Activated CD8-positive, alpha-beta memory T cell treated with anti-CD3 and anti-CD28 coated beads, Interleukin-2, amount 10 ng/mL, durations not matched to agents 7 days and 5 days (primary cell): ENCODE measurements around the gene CACNG8. TPM values are rescaled to one million over a fixed set of nuclear protein-coding genes. Genes with fewer than 3 reads are reported as not detected.

ENCODE experiments used
- ATAC-seq: fragments of 150-1000 bp; cut with Tn5 transposase; one replicate; pipeline ENCODE4 v1.10.0; 2021; ENCODE audit warnings: moderate library complexity
- CTCF ChIA-PET: fragments of 350-600 bp; sonication (Branson Sonifier 250); formaldehyde crosslinking; loops from one replicate; lab custom pipeline; 2021; ENCODE audit warnings: antibody characterized with exemption; lab: Charles Lee
- DNase-seq: peaks from one replicate; pipeline ENCODE4 v3.0.0-alpha.2; 2020
- H3K27ac Mint-ChIP-seq: one replicate; pipeline ENCODE4 v1.8.0; 2021; ENCODE audit warnings: mild to moderate bottlenecking, mixed read lengths
- H3K27me3 Mint-ChIP-seq: one replicate; pipeline ENCODE4 v1.8.0; 2021; ENCODE audit warnings: mixed read lengths
- H3K36me3 Mint-ChIP-seq: one replicate; pipeline ENCODE4 v1.8.0; 2021; ENCODE audit warnings: mild to moderate bottlenecking, mixed read lengths
- H3K4me1 Mint-ChIP-seq: one replicate; pipeline ENCODE4 v1.8.0; 2021; ENCODE audit warnings: mixed read lengths
- H3K4me3 Mint-ChIP-seq: one replicate; pipeline ENCODE4 v1.8.0; 2021; ENCODE audit warnings: mild to moderate bottlenecking, moderate library complexity, mixed read lengths
- H3K9me3 Mint-ChIP-seq: one replicate; pipeline ENCODE4 v1.8.0; 2022; ENCODE audit warnings: low read depth, mixed read lengths
- total RNA-seq, 2 experiments: library from RNA; stranded (reverse); gene quantifications; one replicate each; pipeline ENCODE4 v1.2.3, GENCODE V29; 2021

CACNG8 gene
- total RNA-seq, 2 experiments from 2014 or later: not detected

GRCh38 chr19:53977991-53978731, 15.4 kb downstream of the CACNG8 start:
- Mint-ChIP-seq H3K4me3 (peak overlapping the region; percentile 19), H3K27me3 (peaks cover 41% of the 10 kb centered on the region), H3K36me3 (peaks cover 8% of the 10 kb centered on the region), H3K27ac (no peak overlapping the region), H3K4me1 (peaks cover 12% of the 10 kb centered on the region), H3K9me3 (peaks cover 2% of the 10 kb centered on the region)
- CTCF ChIA-PET: no interaction called here
- DNase-seq: no peak
- no peak for ATAC-seq

GRCh38 chr19:53978975-53979801, 16.5 kb downstream of the CACNG8 start:
- CTCF ChIA-PET: no interaction called here
- H3K27me3 Mint-ChIP-seq: peaks cover 41% of the 10 kb centered on the region

DNA sequence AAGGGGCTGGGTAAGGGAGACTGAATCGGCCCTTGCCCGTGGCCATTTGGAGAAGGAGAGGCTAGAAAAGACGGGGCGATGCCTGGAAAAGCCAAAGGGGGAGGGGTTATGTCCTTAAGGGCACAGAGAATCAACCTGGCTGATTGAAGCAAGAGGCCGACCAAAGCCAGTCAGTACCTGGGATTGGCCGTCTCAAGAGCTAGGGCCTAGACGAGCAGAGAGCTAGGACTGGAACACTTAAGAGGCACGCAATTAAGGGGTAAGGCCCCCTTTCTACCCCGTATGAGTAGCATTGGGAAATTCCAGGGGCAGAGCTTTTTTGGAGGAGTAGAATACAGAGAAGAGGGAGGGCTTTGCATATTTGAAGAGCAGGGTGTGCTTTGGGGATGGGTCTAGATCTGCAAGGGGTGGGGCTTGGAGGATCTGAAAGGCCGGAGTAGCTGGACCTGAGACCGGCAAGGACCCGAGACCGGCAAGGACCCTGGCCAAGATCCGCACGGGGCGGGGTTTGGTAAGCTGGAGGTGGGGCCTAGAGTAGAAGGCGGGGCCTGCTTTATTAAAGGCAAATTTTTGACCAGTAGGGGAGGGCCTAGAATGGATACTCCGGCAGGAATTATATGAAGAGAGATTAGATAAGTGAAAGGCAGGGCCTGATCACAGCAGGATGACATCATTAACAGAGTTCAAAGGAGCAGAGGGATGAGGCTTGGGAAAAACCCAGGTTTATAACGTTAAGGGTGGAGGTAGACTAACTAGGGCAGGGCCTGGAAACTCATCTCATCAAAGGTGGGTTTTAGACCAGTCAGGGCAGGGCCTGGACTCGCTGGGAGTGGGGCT, 18.0 kb downstream of the CACNG8 start:
- no peak for DNase-seq
- Mint-ChIP-seq H3K4me1 (peaks cover 12% of the 10 kb centered on the region), H3K27me3 (peaks cover 41% of the 10 kb centered on the region), H3K27ac (peak overlapping the region; percentile 31), H3K9me3 (peaks cover 2% of the 10 kb centered on the region), H3K36me3 (peaks cover 8% of the 10 kb centered on the region), H3K4me3 (no peak overlapping the region)
- CTCF ChIA-PET: interaction anchor here (1.2 kb wide), 1 partner anchor 43 kb away, joined by 5 read pairs; no protein-coding TSS in a partner anchor
- ATAC-seq: no peak

More at GRCh38 chr19:53978975-53979801, 16.5 kb downstream of the CACNG8 start:
- ATAC-seq (no peak), DNase-seq (no peak)
- H3K27ac Mint-ChIP-seq: no peak overlapping the region
- H3K4me3 Mint-ChIP-seq: no peak overlapping the region
- peaks cover 12% of the 10 kb centered on the region for H3K4me1 Mint-ChIP-seq
- H3K9me3 Mint-ChIP-seq: peaks cover 2% of the 10 kb centered on the region
- H3K36me3 Mint-ChIP-seq: peaks cover 8% of the 10 kb centered on the region

GRCh38 chr19:53981376-53981951, 18.7 kb downstream of the CACNG8 start:
- no peak for ATAC-seq
- no peak overlapping the region for H3K27ac Mint-ChIP-seq

GRCh38 chr19:53982001-53982451, 19.3 kb downstream of the CACNG8 start:
- H3K4me1 Mint-ChIP-seq: peaks cover 12% of the 10 kb centered on the region
- peaks cover 41% of the 10 kb centered on the region for H3K27me3 Mint-ChIP-seq
- DNase-seq (no peak), ATAC-seq (no peak)
- CTCF ChIA-PET: no interaction called here
- H3K36me3 Mint-ChIP-seq: peaks cover 8% of the 10 kb centered on the region
- H3K27ac Mint-ChIP-seq: no peak overlapping the region
- no peak overlapping the region for H3K4me3 Mint-ChIP-seq
- peaks cover 2% of the 10 kb centered on the region for H3K9me3 Mint-ChIP-seq

More at GRCh38 chr19:53981376-53981951, 18.7 kb downstream of the CACNG8 start:
- no peak for DNase-seq
- CTCF ChIA-PET: interaction anchor here (1.2 kb wide), 1 partner anchor 42 kb away, joined by 5 read pairs; no protein-coding TSS in a partner anchor
- Mint-ChIP-seq H3K4me1 (peaks cover 12% of the 10 kb centered on the region), H3K4me3 (no peak overlapping the region), H3K9me3 (peaks cover 2% of the 10 kb centered on the region), H3K36me3 (peaks cover 8% of the 10 kb centered on the region), H3K27me3 (peaks cover 41% of the 10 kb centered on the region)

GRCh38 chr19:53982611-53983010, 19.9 kb downstream of the CACNG8 start:
- H3K4me3 Mint-ChIP-seq: no peak overlapping the region
- CTCF ChIA-PET: no interaction called here
- peaks cover 39% of the 10 kb centered on the region for H3K27me3 Mint-ChIP-seq
- peaks cover 10% of the 10 kb centered on the region for H3K4me1 Mint-ChIP-seq
- H3K27ac Mint-ChIP-seq: no peak overlapping the region
- peaks cover 8% of the 10 kb centered on the region for H3K36me3 Mint-ChIP-seq
- no peak for ATAC-seq
- DNase-seq: no peak
- H3K9me3 Mint-ChIP-seq: peaks cover 2% of the 10 kb centered on the region

DNA sequence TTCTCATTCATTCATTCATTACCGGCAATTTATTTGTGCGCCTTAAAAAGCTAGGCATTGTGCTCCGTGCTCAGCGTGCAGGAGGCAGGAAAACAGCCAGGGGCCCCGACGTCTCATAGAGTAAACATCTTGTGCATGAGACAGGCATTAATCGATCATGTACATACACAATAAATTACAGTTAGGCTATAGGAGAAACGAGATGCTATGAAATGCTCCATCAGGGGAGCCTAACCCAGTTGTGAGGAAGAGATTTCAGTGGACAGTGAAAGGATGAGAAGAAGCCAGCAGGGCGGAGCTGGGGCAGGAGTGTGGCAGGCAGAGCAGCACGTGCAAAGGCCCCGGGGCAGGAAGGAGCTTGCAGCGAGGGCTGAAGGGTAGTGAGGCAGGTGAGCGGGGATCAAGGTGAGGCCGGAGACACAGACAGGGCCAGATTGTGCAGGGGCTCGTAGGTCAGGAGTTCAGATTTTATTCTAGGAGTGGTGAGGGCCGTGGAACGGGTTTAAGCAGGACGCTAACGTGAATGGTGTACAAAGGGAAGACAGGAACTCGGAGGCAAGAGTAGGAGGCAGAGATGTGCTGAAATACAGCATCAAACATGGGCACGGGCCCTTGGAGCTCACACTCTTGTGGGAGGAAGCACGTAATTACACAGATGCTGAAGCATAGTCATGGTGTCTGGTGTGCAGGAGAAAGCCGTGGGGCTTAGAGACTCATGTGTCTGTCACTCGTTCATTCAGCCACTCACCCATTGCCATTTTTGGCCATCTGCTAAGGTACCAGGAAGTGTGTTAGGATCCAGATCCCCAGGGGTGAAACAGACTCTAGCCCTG, 20.9 kb downstream of the CACNG8 start:
- Mint-ChIP-seq H3K9me3 (peaks cover 2% of the 10 kb centered on the region), H3K4me3 (no peak overlapping the region), H3K27ac (no peak overlapping the region), H3K36me3 (peaks cover 8% of the 10 kb centered on the region), H3K4me1 (peaks cover 9% of the 10 kb centered on the region), H3K27me3 (peaks cover 31% of the 10 kb centered on the region)
- no peak for ATAC-seq
- CTCF ChIA-PET: no interaction called here
- DNase-seq: no peak

- CTCF ChIA-PET: interaction anchor here (1.0 kb wide), 1 partner anchor 38 kb away, joined by 3 read pairs; no protein-coding TSS in a partner anchor
- Mint-ChIP-seq H3K4me1 (no peaks in the 10 kb centered on the region), H3K27me3 (peaks cover 12% of the 10 kb centered on the region), H3K27ac (no peak overlapping the region), H3K9me3 (peaks cover 2% of the 10 kb centered on the region), H3K4me3 (no peak overlapping the region), H3K36me3 (peaks cover 2% of the 10 kb centered on the region)
- ATAC-seq (no peak), DNase-seq (no peak)
Measured at GRCh38 chr19:53985863-53986262, 23.1 kb downstream of the CACNG8 start.

DNA sequence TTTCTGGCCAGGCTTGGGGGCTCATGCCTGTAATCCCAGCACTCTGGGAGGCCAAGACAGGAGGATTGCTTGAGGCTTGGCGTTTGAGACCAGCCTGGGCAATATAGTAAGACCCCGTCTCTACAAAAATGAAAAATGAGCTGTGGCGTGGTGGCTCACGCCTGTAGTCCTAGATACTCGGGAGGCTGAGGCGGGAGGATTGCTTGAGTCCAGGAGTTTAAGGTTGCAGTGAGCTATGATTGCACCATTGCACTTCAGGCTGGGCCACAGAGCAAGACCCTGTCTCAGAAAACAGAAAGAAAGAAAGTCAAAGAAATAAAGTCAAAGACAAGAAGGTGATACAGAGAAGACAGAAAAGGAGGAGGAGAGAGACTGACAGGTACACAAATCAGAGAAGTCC, 26.2 kb downstream of the CACNG8 start:
- Mint-ChIP-seq H3K9me3 (no peaks in the 10 kb centered on the region), H3K27ac (no peak overlapping the region), H3K4me3 (no peak overlapping the region), H3K4me1 (no peaks in the 10 kb centered on the region), H3K36me3 (no peaks in the 10 kb centered on the region), H3K27me3 (peaks cover 21% of the 10 kb centered on the region)
- CTCF ChIA-PET: no interaction called here
- no peak for ATAC-seq
- no peak for DNase-seq

- ATAC-seq (no peak), DNase-seq (no peak)
- Mint-ChIP-seq H3K4me1 (no peaks in the 10 kb centered on the region), H3K36me3 (no peaks in the 10 kb centered on the region), H3K27ac (no peak overlapping the region), H3K4me3 (no peak overlapping the region), H3K27me3 (peaks cover 26% of the 10 kb centered on the region), H3K9me3 (no peaks in the 10 kb centered on the region)
- CTCF ChIA-PET: no interaction called here
Measured at GRCh38 chr19:53989600-53990533, 27.1 kb downstream of the CACNG8 start.
